ENCODE results near the gene CACNA2D1. TPM values are rescaled to one million over a fixed set of nuclear protein-coding genes. Genes with fewer than 3 reads are reported as not detected.

Gene CACNA2D1
- total RNA-seq, 1 donor from 2014 or later, result 32.9 TPM

DNA sequence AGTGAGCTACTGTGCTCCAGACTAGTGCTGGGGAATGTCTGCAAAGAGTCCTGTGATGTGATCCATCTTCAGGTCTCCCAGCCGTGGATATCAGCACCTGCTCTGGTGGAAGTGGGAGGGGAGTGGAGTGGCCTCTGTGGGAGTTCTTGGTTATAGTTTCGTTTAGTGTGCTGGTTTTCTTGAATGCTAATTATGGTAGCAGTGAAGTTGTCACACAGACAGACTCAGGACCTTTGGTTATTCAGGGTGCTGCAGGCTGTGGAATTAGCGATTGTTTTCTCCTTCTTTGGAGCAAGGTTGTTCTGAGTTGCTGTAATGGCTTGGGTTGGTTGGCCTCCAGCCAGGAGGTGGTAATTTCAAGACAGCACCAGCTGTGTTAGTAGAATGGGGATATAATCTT lies 541.0 kb downstream of the CACNA2D1 start:
- no peak for DNase-seq (ENCODE audit: low spot score)
- Mint-ChIP-seq H3K4me3 (ENCODE audit: unreplicated experiment) (no peak overlapping the region), H3K36me3 (ENCODE audit: low read depth) (peaks cover 5% of the 10 kb centered on the region), H3K9me3 (ENCODE audit: low read depth) (peaks cover 25% of the 10 kb centered on the region), H3K4me1 (ENCODE audit: low read depth) (no peaks in the 10 kb centered on the region), H3K27me3 (ENCODE audit: low read depth) (no peaks in the 10 kb centered on the region), H3K27ac (ENCODE audit: unreplicated experiment) (no peak overlapping the region)
- TF ChIP-seq CTCF (IDR thresholded peaks at IDR 0.05), result no peak
